ENCODE results near the gene TAF1B. TPM values are rescaled to one million over a fixed set of nuclear protein-coding genes. Genes with fewer than 3 reads are reported as not detected.
A peak's percentile ranks its signal among the peaks of the same experiment; 100 is the strongest.

Gene TAF1B
- total RNA-seq, 1 experiment from 2014 or later: 29.9 TPM

DNA sequence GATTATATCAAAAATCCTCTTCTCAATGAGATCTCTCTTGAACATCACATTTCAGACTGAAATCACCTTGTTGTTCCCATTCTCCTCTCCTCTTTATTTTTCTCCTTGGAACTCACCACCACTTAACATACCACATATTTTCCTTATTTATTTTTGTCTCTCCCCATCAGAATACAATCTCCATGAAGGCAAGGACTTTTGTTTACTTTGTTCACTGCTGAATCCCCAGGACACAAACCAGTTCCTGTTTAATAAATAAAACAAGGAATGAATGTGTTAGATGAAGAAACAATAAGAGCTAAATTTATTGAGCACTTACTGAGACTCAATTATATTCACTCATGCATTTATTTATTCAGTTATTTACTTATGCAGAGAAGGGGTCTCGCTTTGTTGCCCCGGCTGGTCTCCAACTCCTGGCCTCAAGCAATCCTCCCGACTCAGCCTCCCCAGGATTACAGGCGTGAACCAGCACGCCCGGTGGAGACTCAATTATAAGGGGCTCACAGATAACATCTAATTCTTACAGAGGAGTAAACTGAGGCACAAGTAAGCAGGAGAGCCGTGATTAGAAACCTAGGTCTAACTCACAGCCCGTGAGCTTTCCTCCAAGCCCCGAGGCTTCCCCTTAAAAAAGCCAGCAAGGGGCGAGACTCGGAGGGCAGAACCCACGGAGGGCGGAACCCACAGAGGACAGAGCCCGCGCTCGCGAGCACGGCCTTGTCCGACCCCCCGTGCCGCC lies 616 bp upstream of the TAF1B start:
- Histone ChIP-seq H3K4me1 (ENCODE audit: insufficient read depth, low read length) (no peaks in the 10 kb centered on the region), H2AK5ac (ENCODE audit: insufficient read length, low read length) (no peak overlapping the region), H3K23me2 (ENCODE audit: insufficient read length, low read depth, low read length, poor library complexity, severe bottlenecking) (no peaks in the 10 kb centered on the region), H2BK20ac (ENCODE audit: low read depth, low read length, poor library complexity, severe bottlenecking) (no peak overlapping the region), H3K56ac (ENCODE audit: insufficient read length, low read depth, low read length) (no peak overlapping the region), H3K9me3 (ENCODE audit: control insufficient read depth, low read depth, low read length) (no peaks in the 10 kb centered on the region), H3K23ac (ENCODE audit: insufficient read length, low read depth, low read length) (no peak overlapping the region), H3K79me2 (ENCODE audit: insufficient read depth, low read length) (peaks cover 7% of the 10 kb centered on the region; the same call in 1 of the 2 replicates), H3K4me2 (ENCODE audit: insufficient read depth, insufficient read length, low read length) (peak overlapping the region; percentile 31), H3T11ph (ENCODE audit: low read length) (no peak overlapping the region), H2BK5ac (ENCODE audit: insufficient read length, low read length) (no peak overlapping the region), H2AFZ (ENCODE audit: low read length) (no peak overlapping the region), H2BK12ac (ENCODE audit: insufficient read length, low read depth, low read length) (no peak overlapping the region), H3K79me1 (ENCODE audit: insufficient read depth, low read depth, low read length, poor library complexity, severe bottlenecking) (no peaks in the 10 kb centered on the region), H4K20me1 (ENCODE audit: control insufficient read depth, insufficient read depth, insufficient read length) (no peaks in the 10 kb centered on the region), H2BK15ac (ENCODE audit: low read depth, low read length) (no peak overlapping the region), H3K14ac (ENCODE audit: insufficient read depth, low read length) (0 out of 2 replicates have a peak overlapping the region, but pooled peaks have one; percentile 4), H3K4ac (ENCODE audit: low read depth, low read length) (no peak overlapping the region), H2BK120ac (ENCODE audit: low read depth, low read length, poor library complexity, severe bottlenecking) (no peak overlapping the region), H3K9ac (ENCODE audit: extremely low read depth, insufficient read length, low read length) (no peak overlapping the region), H4K5ac (ENCODE audit: insufficient read length, low read depth, low read length) (no peak overlapping the region), H4K8ac (replicated peaks; ENCODE audit: insufficient read length, low read depth, low read length) (no peak overlapping the region), H3K27ac (ENCODE audit: insufficient read length, low read depth, low read length) (no peak overlapping the region), H3K27me3 (ENCODE audit: insufficient read depth, low read length) (no peaks in the 10 kb centered on the region), H4K91ac (ENCODE audit: insufficient read length, low read depth, low read length) (no peak overlapping the region), H3K18ac (ENCODE audit: insufficient read length, low read depth, low read length) (no peak overlapping the region)
- peaks cover 5 to 25% (median 25%) of the 10 kb centered on the region in 3 experiments for H3K36me3 Mint-ChIP-seq (ENCODE audit: insufficient read depth in 1 of 3, low read depth in 3 of 3)
- H3K27ac Mint-ChIP-seq: peak overlapping the region; percentile 90 to 99 (median 95); a peak in 4 of 7 replicates
- H3K4me3 Mint-ChIP-seq: peak overlapping the region; percentile 89 to 94
- TF ChIP-seq, protein P1, sequence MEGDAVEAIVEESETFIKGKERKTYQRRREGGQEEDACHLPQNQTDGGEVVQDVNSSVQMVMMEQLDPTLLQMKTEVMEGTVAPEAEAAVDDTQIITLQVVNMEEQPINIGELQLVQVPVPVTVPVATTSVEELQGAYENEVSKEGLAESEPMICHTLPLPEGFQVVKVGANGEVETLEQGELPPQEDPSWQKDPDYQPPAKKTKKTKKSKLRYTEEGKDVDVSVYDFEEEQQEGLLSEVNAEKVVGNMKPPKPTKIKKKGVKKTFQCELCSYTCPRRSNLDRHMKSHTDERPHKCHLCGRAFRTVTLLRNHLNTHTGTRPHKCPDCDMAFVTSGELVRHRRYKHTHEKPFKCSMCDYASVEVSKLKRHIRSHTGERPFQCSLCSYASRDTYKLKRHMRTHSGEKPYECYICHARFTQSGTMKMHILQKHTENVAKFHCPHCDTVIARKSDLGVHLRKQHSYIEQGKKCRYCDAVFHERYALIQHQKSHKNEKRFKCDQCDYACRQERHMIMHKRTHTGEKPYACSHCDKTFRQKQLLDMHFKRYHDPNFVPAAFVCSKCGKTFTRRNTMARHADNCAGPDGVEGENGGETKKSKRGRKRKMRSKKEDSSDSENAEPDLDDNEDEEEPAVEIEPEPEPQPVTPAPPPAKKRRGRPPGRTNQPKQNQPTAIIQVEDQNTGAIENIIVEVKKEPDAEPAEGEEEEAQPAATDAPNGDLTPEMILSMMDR (conservative IDR thresholded peaks at IDR 0.05): no peak
- H3K9me3 Mint-ChIP-seq: no peaks in the 10 kb centered on the region
- H3K27me3 Mint-ChIP-seq (ENCODE audit: low read depth): peaks cover 1% of the 10 kb centered on the region; the same call in 1 of the 2 replicates
- H3K4me1 Mint-ChIP-seq: peaks cover 13 to 14% of the 10 kb centered on the region in 2 experiments
- no CpG with 5 or more reads among the region's 21 CpGs for WGBS (ENCODE audit: extremely low coverage, insufficient read length, low lambda C conversion rate)
- DNase-seq: no peak
